Esophagus muscularis mucosa (tissue), 3 donors: ENCODE results near the gene TPK1.

Experiments
- POLR2AphosphoS5 ChIP-seq, 2 donors: sonication (generic); formaldehyde crosslinking; IDR thresholded peaks; one replicate each; pipeline ENCODE4 v1.6.1; 2017; ENCODE audit warnings: antibody characterized with exemption in 2 of 2
- TF ChIP-seq, protein P1 (sequence below), 3 experiments: fragments of 200-600 bp in 2 of 3; fragments of 450-650 bp in 1 of 3; sonication (generic) in 2 of 3; IDR thresholded peaks; one replicate each; pipeline ENCODE4 v1.5.1; 2017 to 2019; ENCODE audit warnings: antibody characterized with exemption in 3 of 3, mild to moderate bottlenecking in 2 of 3, moderate library complexity in 1 of 3

- TF ChIP-seq, protein P1, sequence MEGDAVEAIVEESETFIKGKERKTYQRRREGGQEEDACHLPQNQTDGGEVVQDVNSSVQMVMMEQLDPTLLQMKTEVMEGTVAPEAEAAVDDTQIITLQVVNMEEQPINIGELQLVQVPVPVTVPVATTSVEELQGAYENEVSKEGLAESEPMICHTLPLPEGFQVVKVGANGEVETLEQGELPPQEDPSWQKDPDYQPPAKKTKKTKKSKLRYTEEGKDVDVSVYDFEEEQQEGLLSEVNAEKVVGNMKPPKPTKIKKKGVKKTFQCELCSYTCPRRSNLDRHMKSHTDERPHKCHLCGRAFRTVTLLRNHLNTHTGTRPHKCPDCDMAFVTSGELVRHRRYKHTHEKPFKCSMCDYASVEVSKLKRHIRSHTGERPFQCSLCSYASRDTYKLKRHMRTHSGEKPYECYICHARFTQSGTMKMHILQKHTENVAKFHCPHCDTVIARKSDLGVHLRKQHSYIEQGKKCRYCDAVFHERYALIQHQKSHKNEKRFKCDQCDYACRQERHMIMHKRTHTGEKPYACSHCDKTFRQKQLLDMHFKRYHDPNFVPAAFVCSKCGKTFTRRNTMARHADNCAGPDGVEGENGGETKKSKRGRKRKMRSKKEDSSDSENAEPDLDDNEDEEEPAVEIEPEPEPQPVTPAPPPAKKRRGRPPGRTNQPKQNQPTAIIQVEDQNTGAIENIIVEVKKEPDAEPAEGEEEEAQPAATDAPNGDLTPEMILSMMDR (IDR thresholded peaks at IDR 0.05): no peak
- no peak for TF ChIP-seq POLR2AphosphoS5 (IDR thresholded peaks at IDR 0.05)
Observed at GRCh38 chr7:144474800-144475615, 360.8 kb downstream of the TPK1 start.
